SU-DHL-6 (cell line): ENCODE measurements around the gene DENND5B.

ENCODE experiments used
- CTCF ChIP-seq: fragments of 200-600 bp; sonication (generic); IDR thresholded peaks from one replicate; pipeline ENCODE4 v1.5.1; 2017; ENCODE audit warnings: antibody characterized with exemption, mild to moderate bottlenecking, low read length, moderate library complexity; ENCODE audit not compliant: insufficient read depth, poor library complexity, severe bottlenecking
- EZH2phosphoT487 ChIP-seq: fragments of 200-600 bp; sonication (generic), shearing (Covaris generic); conservative IDR thresholded peaks from 2 replicates; pipeline ENCODE4 v1.6.1; 2018; ENCODE audit warnings: mild to moderate bottlenecking, antibody characterized with exemption, low read length, moderate library complexity, mixed read lengths

- TF ChIP-seq CTCF (no peak), EZH2phosphoT487 (no peak)
Measured at GRCh38 chr12:31603546-31604009, 12.6 kb upstream of the DENND5B start.
